A549 (cell line): Measurements from ENCODE around the gene PCDH15. TPM values are rescaled to one million over a fixed set of nuclear protein-coding genes. Genes with fewer than 3 reads are reported as not detected.

Experiments used
- ATAC-seq, 2 experiments: fragments of 200-7000 bp in 1 of 2; fragments of >200 bp in 1 of 2; cut with Nextera tagmentation in 1 of 2; cut with Tn5 transposase in 1 of 2; 3 replicates each; pipeline versions ENCODE4 v1.8.0 to v1.9.1; 2018 to 2020; ENCODE audit warnings: mild to moderate bottlenecking in 1 of 2, moderate library complexity in 1 of 2
- CTCF ChIA-PET: fragments of 300-600 bp; sonication (Branson Sonifier 250); formaldehyde crosslinking; extraction: SDS; loops from one replicate; lab custom pipeline; 2021; ENCODE audit warnings: antibody characterized with exemption, inconsistent platforms; lab: Yijun Ruan, JAX
- POLR2A ChIA-PET: fragments of 350-600 bp; formaldehyde crosslinking; extraction: SDS; loops from one replicate; lab custom pipeline; 2021; ENCODE audit warnings: antibody characterized with exemption, inconsistent platforms; lab: Yijun Ruan, JAX
- DNase-seq, 2 experiments: peaks; one replicate each; pipeline versions ENCODE4 v3.0.0 to v3.0.0-alpha.2; 2011 to 2016; ENCODE audit warnings: low read depth in 1 of 2, low spot score in 1 of 2
- FAIRE-seq: peaks from 2 replicates; lab custom pipeline; 2011; peaks lifted over from hg19 to GRCh38; lab: Jason Lieb, UNC
- H3K27ac ChIP-seq, 2 experiments: fragments of >200 bp; sonication (Bioruptor Twin); formaldehyde crosslinking; 3 replicates each; pipeline ENCODE4 v1.5.1; 2016 to 2017
- H3K4me1 ChIP-seq: fragments of >200 bp; sonication (Bioruptor Twin); formaldehyde crosslinking; 3 replicates; pipeline ENCODE4 v1.6.1; 2016
- H3K4me2 ChIP-seq: fragments of >200 bp; sonication (Bioruptor Twin); formaldehyde crosslinking; 3 replicates; pipeline ENCODE4 v1.6.1; 2016
- H3K4me3 ChIP-seq: fragments of >200 bp; sonication (Bioruptor Twin); formaldehyde crosslinking; 3 replicates; pipeline ENCODE4 v1.5.1; 2016
- H3K9me3 ChIP-seq: fragments of >200 bp; sonication (Bioruptor Twin); formaldehyde crosslinking; 3 replicates; pipeline ENCODE4 v1.6.1; 2016
- ATOH8 ChIP-seq: fragments of 250-450 bp; sonication (Bioruptor Pico); IDR thresholded peaks from 2 replicates; pipeline ENCODE4 v1.5.0; 2020; ENCODE audit warnings: low read depth, mild to moderate bottlenecking, moderate library complexity
- CEBPB ChIP-seq, 2 experiments: fragments of >200 bp in 1 of 2; sonication (Bioruptor Twin) in 1 of 2; formaldehyde crosslinking in 1 of 2; IDR thresholded peaks; 2 replicates each; pipeline ENCODE4 v1.6.1; 2012 to 2016
- CHD4 ChIP-seq: fragments of 200-600 bp; sonication (generic); IDR thresholded peaks from 2 replicates; pipeline ENCODE4 v1.6.1; 2016; ENCODE audit warnings: antibody characterized with exemption, mild to moderate bottlenecking, borderline replicate concordance
- EHMT2 ChIP-seq: fragments of 200-600 bp; sonication (generic); IDR thresholded peaks from 2 replicates; pipeline ENCODE4 v1.6.1; 2016; ENCODE audit warnings: antibody characterized with exemption, low read depth, mild to moderate bottlenecking, moderate library complexity
- EP300 ChIP-seq, 2 experiments: fragments of >200 bp; sonication (Bioruptor Twin); formaldehyde crosslinking; IDR thresholded peaks; 2 replicates in 1 of 2; 3 replicates in 1 of 2; pipeline ENCODE4 v1.6.1; 2016 to 2017
- FOXS1 ChIP-seq: fragments of 250-450 bp; sonication (Bioruptor Pico); IDR thresholded peaks from 2 replicates; pipeline ENCODE4 v1.5.0; 2020; ENCODE audit warnings: mild to moderate bottlenecking, moderate library complexity
- GATA3 ChIP-seq: IDR thresholded peaks from 2 replicates; pipeline ENCODE4 v1.6.1; 2012; ENCODE audit warnings: borderline replicate concordance
- HOXA7 ChIP-seq: fragments of 250-450 bp; sonication (Bioruptor Pico); IDR thresholded peaks from 2 replicates; pipeline ENCODE4 v1.5.0; 2020; ENCODE audit warnings: mild to moderate bottlenecking, moderate library complexity
- HOXB13 ChIP-seq: fragments of 250-450 bp; sonication (Bioruptor Pico); IDR thresholded peaks from 2 replicates; pipeline ENCODE4 v1.5.0; 2020; ENCODE audit warnings: low read depth, mild to moderate bottlenecking, moderate library complexity
- HOXB5 ChIP-seq: fragments of 250-450 bp; sonication (Bioruptor Pico); IDR thresholded peaks from 2 replicates; pipeline ENCODE4 v1.5.0; 2020; ENCODE audit warnings: mild to moderate bottlenecking, moderate library complexity
- JUNB ChIP-seq: fragments of >200 bp; sonication (Bioruptor Twin); formaldehyde crosslinking; IDR thresholded peaks from 2 replicates; pipeline ENCODE4 v1.6.1; 2016
- KDM5A ChIP-seq: fragments of 200-600 bp; sonication (generic); IDR thresholded peaks from 2 replicates; pipeline ENCODE4 v1.6.1; 2016; ENCODE audit warnings: antibody characterized with exemption, mild to moderate bottlenecking
- MAFK ChIP-seq: fragments of 450-650 bp; IDR thresholded peaks from 2 replicates; pipeline ENCODE4 v1.6.1; 2014; ENCODE audit not compliant: partially characterized antibody
- MAZ ChIP-seq: fragments of 150-350 bp; IDR thresholded peaks from 2 replicates; pipeline ENCODE4 v1.6.1; 2014; ENCODE audit warnings: antibody characterized with exemption, low read depth, low read length, borderline replicate concordance
- NFE2L2 ChIP-seq: fragments of 150-350 bp; conservative IDR thresholded peaks from 2 replicates; pipeline ENCODE4 v1.6.1; 2014; ENCODE audit warnings: low read length
- NPAS2 ChIP-seq: fragments of 250-450 bp; sonication (Bioruptor Pico); IDR thresholded peaks from 2 replicates; pipeline ENCODE4 v1.8.0; 2022; ENCODE audit warnings: mild to moderate bottlenecking, moderate library complexity, borderline replicate concordance
- PHF8 ChIP-seq: fragments of 200-600 bp; sonication (generic); IDR thresholded peaks from 2 replicates; pipeline ENCODE4 v1.6.1; 2016; ENCODE audit warnings: low read depth, mild to moderate bottlenecking, antibody characterized with exemption, moderate library complexity, borderline replicate concordance
- RARB ChIP-seq: fragments of 250-450 bp; sonication (Bioruptor Pico); IDR thresholded peaks from 2 replicates; pipeline ENCODE4 v1.8.0; 2021; ENCODE audit warnings: mild to moderate bottlenecking, moderate library complexity
- RCOR1 ChIP-seq: fragments of 150-350 bp; IDR thresholded peaks from 2 replicates; pipeline ENCODE4 v1.6.1; 2014; ENCODE audit warnings: antibody characterized with exemption, low read length, low read depth
- RFX5 ChIP-seq: fragments of 450-650 bp; IDR thresholded peaks from 2 replicates; pipeline ENCODE4 v1.7.1; 2014; ENCODE audit warnings: antibody characterized with exemption, mild to moderate bottlenecking, moderate library complexity
- TP53 ChIP-seq: fragments of 250-450 bp; sonication (Bioruptor Pico); IDR thresholded peaks from 2 replicates; pipeline ENCODE4 v1.5.0; 2021; ENCODE audit warnings: mild to moderate bottlenecking, moderate library complexity
- USF2 ChIP-seq: fragments of 450-650 bp; IDR thresholded peaks from 2 replicates; pipeline ENCODE4 v1.6.1; 2014; ENCODE audit warnings: antibody characterized with exemption
- ZSCAN20 ChIP-seq: fragments of 250-450 bp; sonication (Bioruptor Pico); IDR thresholded peaks from 2 replicates; pipeline ENCODE4 v1.8.0; 2022; ENCODE audit warnings: mild to moderate bottlenecking, moderate library complexity
- WGBS: methylation state at CpG from one replicate; pipeline ENCODE4 v1.1.6; 2017; ENCODE audit errors: missing lambda C conversion rate; 5-methylcytosine and 5-hydroxymethylcytosine counted together
- polyA plus RNA-seq, 4 experiments: library from polyadenylated mRNA; depleted of rRNA in 3 of 4; stranded (reverse); fragments of >200 nt; fragmentation: RNase III in 1 of 4; extraction: RNeasy Plus Mini Kit Qiagen cat#74134 plus additional on column Dnase treatment in 1 of 4; gene quantifications; 2 replicates in 3 of 4; 3 replicates in 1 of 4; pipeline ENCODE4 v1.2.3, GENCODE V29; 2011 to 2017
- TF ChIP-seq, protein P1 (sequence below): IDR thresholded peaks from 2 replicates; pipeline ENCODE4 v1.6.1; 2012
- TF ChIP-seq, protein P2 (sequence below): fragments of >200 bp; sonication (Bioruptor Twin); formaldehyde crosslinking; IDR thresholded peaks from 3 replicates; pipeline ENCODE4 v1.5.1; 2016
- TF ChIP-seq, protein P3 (sequence below): fragments of 150-350 bp; IDR thresholded peaks from 2 replicates; pipeline ENCODE4 v1.6.1; 2014; ENCODE audit warnings: low read depth, mild to moderate bottlenecking, low read length
- TF ChIP-seq, protein P4 (sequence below): fragments of 200-600 bp; sonication (generic); IDR thresholded peaks from 2 replicates; pipeline ENCODE4 v1.6.1; 2016; ENCODE audit warnings: antibody characterized with exemption, mild to moderate bottlenecking, moderate library complexity

PCDH15 gene
- polyA plus RNA-seq, 2 of the 4 experiments (the other 2 are of a cell fraction) = 0.03 TPM; not detected in 1

DNA sequence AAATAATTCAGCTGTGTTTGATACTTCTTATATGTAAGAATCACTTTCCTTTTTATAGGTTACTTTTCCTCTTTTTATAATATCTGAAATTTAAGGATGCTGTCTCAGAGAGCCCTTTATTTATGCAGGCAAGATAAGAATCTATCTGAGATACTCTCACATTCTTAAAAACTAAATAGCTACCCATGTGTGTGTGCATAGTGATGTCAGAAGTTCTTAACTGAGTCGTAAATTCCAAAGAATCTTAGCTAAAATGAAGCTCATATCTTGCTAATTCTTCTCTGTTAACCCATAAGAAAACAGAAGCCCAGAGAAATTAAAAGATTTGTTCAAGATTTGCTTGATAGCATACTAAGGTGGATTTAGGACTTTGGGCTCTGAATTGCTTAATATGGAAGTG is 118.5 kb downstream of the PCDH15 start:
- TF ChIP-seq HOXB5 (CRISPR knock-in tag) (no peak), MAZ (no peak), CHD4 (no peak), RARB (no peak), GATA3 (no peak), TP53 (no peak), ATOH8 (no peak), RFX5 (no peak), NPAS2 (CRISPR knock-in tag) (no peak)
- TF ChIP-seq, protein P1, sequence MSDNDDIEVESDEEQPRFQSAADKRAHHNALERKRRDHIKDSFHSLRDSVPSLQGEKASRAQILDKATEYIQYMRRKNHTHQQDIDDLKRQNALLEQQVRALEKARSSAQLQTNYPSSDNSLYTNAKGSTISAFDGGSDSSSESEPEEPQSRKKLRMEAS = no peak
- TF ChIP-seq, protein P2, sequence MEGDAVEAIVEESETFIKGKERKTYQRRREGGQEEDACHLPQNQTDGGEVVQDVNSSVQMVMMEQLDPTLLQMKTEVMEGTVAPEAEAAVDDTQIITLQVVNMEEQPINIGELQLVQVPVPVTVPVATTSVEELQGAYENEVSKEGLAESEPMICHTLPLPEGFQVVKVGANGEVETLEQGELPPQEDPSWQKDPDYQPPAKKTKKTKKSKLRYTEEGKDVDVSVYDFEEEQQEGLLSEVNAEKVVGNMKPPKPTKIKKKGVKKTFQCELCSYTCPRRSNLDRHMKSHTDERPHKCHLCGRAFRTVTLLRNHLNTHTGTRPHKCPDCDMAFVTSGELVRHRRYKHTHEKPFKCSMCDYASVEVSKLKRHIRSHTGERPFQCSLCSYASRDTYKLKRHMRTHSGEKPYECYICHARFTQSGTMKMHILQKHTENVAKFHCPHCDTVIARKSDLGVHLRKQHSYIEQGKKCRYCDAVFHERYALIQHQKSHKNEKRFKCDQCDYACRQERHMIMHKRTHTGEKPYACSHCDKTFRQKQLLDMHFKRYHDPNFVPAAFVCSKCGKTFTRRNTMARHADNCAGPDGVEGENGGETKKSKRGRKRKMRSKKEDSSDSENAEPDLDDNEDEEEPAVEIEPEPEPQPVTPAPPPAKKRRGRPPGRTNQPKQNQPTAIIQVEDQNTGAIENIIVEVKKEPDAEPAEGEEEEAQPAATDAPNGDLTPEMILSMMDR = no peak
- H3K4me2 ChIP-seq = no peak overlapping the region
- ATAC-seq (no peak), FAIRE-seq (no peak), DNase-seq (no peak)
- H3K27ac ChIP-seq = no peak overlapping the region
- no peaks in the 10 kb centered on the region for H3K4me1 ChIP-seq
- no peak overlapping the region for H3K4me3 ChIP-seq
- WGBS = 0% methylated on average over 1 of the region's 1 CpG
- POLR2A ChIA-PET = no interaction called here
- CTCF ChIA-PET = no interaction called here
- H3K9me3 ChIP-seq = no peaks in the 10 kb centered on the region

GRCh38 chr10:54681136-54681535 is 119.9 kb downstream of the PCDH15 start:
- 3% methylated on average over 2 of the region's 2 CpGs for WGBS
- CTCF ChIA-PET = no interaction called here
- H3K4me3 ChIP-seq = no peak overlapping the region
- H3K4me1 ChIP-seq = no peaks in the 10 kb centered on the region
- no peak overlapping the region for H3K27ac ChIP-seq
- no peak for DNase-seq
- POLR2A ChIA-PET = no interaction called here
- H3K4me2 ChIP-seq = no peak overlapping the region
- FAIRE-seq = no peak
- no peak for ATAC-seq
- TF ChIP-seq NFE2L2 = peak; percentile 74
- TF ChIP-seq PHF8 = no peak
- H3K9me3 ChIP-seq = no peaks in the 10 kb centered on the region

DNA sequence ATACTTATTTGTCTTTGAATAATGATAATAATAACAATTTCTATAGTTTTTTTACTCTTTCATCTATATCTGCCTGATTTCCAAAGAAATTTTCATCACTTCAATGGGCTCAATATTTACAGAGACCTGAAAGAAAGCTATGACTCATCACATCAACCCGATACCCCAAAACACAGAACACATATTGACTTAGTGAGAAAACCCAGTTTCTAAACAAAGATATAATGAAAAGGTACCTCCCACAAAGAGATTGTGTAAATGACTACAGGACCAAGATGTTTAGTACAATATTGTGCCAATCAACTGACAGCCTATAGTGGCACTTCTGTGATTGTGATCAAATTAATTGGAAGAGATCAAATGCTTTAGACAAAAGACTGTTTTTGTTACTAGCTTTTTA is 133.9 kb downstream of the PCDH15 start:
- CTCF ChIA-PET = no interaction called here
- POLR2A ChIA-PET = no interaction called here
- DNase-seq = no peak
- Histone ChIP-seq H3K27ac (no peak overlapping the region), H3K4me3 (no peak overlapping the region), H3K9me3 (no peaks in the 10 kb centered on the region), H3K4me2 (no peak overlapping the region), H3K4me1 (no peaks in the 10 kb centered on the region)
- 10% methylated on average over 1 of the region's 1 CpG for WGBS
- TF ChIP-seq ZSCAN20 (CRISPR knock-in tag) (no peak), MAFK (no peak), FOXS1 (no peak), EP300 (IDR thresholded peaks at IDR 0.05) (no peak), RFX5 (no peak), HOXA7 (CRISPR knock-in tag) (no peak), CEBPB (IDR thresholded peaks at IDR 0.05) (no peak), HOXB13 (CRISPR knock-in tag) (no peak), USF2 (no peak), JUNB (no peak), KDM5A (no peak), EHMT2 (no peak), RCOR1 (no peak)
- TF ChIP-seq, protein P3, sequence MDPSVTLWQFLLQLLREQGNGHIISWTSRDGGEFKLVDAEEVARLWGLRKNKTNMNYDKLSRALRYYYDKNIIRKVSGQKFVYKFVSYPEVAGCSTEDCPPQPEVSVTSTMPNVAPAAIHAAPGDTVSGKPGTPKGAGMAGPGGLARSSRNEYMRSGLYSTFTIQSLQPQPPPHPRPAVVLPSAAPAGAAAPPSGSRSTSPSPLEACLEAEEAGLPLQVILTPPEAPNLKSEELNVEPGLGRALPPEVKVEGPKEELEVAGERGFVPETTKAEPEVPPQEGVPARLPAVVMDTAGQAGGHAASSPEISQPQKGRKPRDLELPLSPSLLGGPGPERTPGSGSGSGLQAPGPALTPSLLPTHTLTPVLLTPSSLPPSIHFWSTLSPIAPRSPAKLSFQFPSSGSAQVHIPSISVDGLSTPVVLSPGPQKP = no peak
- TF ChIP-seq, protein P4, sequence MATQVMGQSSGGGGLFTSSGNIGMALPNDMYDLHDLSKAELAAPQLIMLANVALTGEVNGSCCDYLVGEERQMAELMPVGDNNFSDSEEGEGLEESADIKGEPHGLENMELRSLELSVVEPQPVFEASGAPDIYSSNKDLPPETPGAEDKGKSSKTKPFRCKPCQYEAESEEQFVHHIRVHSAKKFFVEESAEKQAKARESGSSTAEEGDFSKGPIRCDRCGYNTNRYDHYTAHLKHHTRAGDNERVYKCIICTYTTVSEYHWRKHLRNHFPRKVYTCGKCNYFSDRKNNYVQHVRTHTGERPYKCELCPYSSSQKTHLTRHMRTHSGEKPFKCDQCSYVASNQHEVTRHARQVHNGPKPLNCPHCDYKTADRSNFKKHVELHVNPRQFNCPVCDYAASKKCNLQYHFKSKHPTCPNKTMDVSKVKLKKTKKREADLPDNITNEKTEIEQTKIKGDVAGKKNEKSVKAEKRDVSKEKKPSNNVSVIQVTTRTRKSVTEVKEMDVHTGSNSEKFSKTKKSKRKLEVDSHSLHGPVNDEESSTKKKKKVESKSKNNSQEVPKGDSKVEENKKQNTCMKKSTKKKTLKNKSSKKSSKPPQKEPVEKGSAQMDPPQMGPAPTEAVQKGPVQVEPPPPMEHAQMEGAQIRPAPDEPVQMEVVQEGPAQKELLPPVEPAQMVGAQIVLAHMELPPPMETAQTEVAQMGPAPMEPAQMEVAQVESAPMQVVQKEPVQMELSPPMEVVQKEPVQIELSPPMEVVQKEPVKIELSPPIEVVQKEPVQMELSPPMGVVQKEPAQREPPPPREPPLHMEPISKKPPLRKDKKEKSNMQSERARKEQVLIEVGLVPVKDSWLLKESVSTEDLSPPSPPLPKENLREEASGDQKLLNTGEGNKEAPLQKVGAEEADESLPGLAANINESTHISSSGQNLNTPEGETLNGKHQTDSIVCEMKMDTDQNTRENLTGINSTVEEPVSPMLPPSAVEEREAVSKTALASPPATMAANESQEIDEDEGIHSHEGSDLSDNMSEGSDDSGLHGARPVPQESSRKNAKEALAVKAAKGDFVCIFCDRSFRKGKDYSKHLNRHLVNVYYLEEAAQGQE = no peak
- ATAC-seq = no peak
- no peak for FAIRE-seq
